Neuronal stem cell (in vitro differentiated cells): Measurements from ENCODE around the gene ABCC1.

Experiments
- DNase-seq: peaks from one replicate; pipeline ENCODE4 v3.0.0-alpha.2; 2013; ENCODE audit warnings: low spot score
- H2AFZ ChIP-seq: one replicate; pipeline ENCODE4 v1.6.1; 2013; ENCODE audit warnings: mild to moderate bottlenecking, low read length, inconsistent platforms
- H2AK5ac ChIP-seq: 2 replicates; pipeline ENCODE4 v1.6.1; 2013; ENCODE audit warnings: low read depth, mild to moderate bottlenecking, inconsistent platforms, low read length, moderate library complexity, mixed read lengths
- H2BK120ac ChIP-seq: 2 replicates; pipeline ENCODE4 v1.6.1; 2013; ENCODE audit warnings: low read depth, mild to moderate bottlenecking, inconsistent platforms, low read length, moderate library complexity, mixed read lengths
- H2BK12ac ChIP-seq: one replicate; pipeline ENCODE4 v1.6.1; 2013; ENCODE audit warnings: low read length, inconsistent platforms
- H2BK15ac ChIP-seq: 2 replicates; pipeline ENCODE4 v1.6.1; 2013; ENCODE audit warnings: mild to moderate bottlenecking, low read length, inconsistent platforms, mixed read lengths
- H2BK5ac ChIP-seq: one replicate; pipeline ENCODE4 v1.6.1; 2013; ENCODE audit warnings: inconsistent platforms, mild to moderate bottlenecking, low read length, moderate library complexity
- H3K14ac ChIP-seq: one replicate; pipeline ENCODE4 v1.6.1; 2013; ENCODE audit warnings: low read length, inconsistent platforms
- H3K18ac ChIP-seq: 2 replicates; pipeline ENCODE4 v1.6.1; 2013; ENCODE audit warnings: low read length, inconsistent platforms
- H3K23ac ChIP-seq: 2 replicates; pipeline ENCODE4 v1.6.1; 2013; ENCODE audit warnings: low read depth, mild to moderate bottlenecking, mixed read lengths, low read length, inconsistent platforms; ENCODE audit not compliant: poor library complexity
- H3K27ac ChIP-seq: replicated peaks from 3 replicates; pipeline ENCODE4 v1.5.1; 2013; ENCODE audit warnings: low read length, inconsistent platforms
- H3K27me3 ChIP-seq, 3 experiments: 2 replicates each; pipeline ENCODE4 v1.6.1; 2013; ENCODE audit warnings: low read length in 3 of 3, mild to moderate bottlenecking in 2 of 3, inconsistent platforms in 1 of 3, low read depth in 1 of 3, mixed read lengths in 1 of 3, moderate library complexity in 1 of 3; ENCODE audit not compliant: control insufficient read depth in 3 of 3, insufficient read depth in 3 of 3
- H3K36me3 ChIP-seq, 2 donors: replicated peaks in 1 of 2; 2 replicates each; pipeline ENCODE4 v1.6.1; 2013; ENCODE audit warnings: low read length in 2 of 2; ENCODE audit not compliant: control insufficient read depth in 2 of 2, insufficient read depth in 2 of 2
- H3K4ac ChIP-seq: 2 replicates; pipeline ENCODE4 v1.6.1; 2013; ENCODE audit warnings: inconsistent platforms, mild to moderate bottlenecking, low read length, moderate library complexity
- H3K4me1 ChIP-seq, 2 donors: 1 replicate in 1 of 2; 2 replicates in 1 of 2; pipeline ENCODE4 v1.6.1; 2013; ENCODE audit warnings: low read length in 2 of 2, low read depth in 1 of 2; ENCODE audit not compliant: control insufficient read depth in 2 of 2, insufficient read depth in 1 of 2
- H3K4me2 ChIP-seq: one replicate; pipeline ENCODE4 v1.6.1; 2013; ENCODE audit warnings: mild to moderate bottlenecking, low read length, inconsistent platforms; ENCODE audit not compliant: insufficient read depth, poor library complexity, severe bottlenecking
- H3K4me3 ChIP-seq, 2 donors: 2 replicates each; pipeline ENCODE4 v1.5.1; 2013; ENCODE audit warnings: low read length in 2 of 2, mild to moderate bottlenecking in 2 of 2, inconsistent platforms in 1 of 2, moderate library complexity in 1 of 2
- H3K79me1 ChIP-seq: one replicate; pipeline ENCODE4 v1.6.1; 2013; ENCODE audit warnings: low read depth, mild to moderate bottlenecking, inconsistent platforms, low read length, moderate library complexity
- H3K9ac ChIP-seq: one replicate; pipeline ENCODE4 v1.6.1; 2013; ENCODE audit warnings: mild to moderate bottlenecking, low read depth, low read length, inconsistent platforms; ENCODE audit not compliant: poor library complexity
- H3K9me3 ChIP-seq, 2 donors: replicated peaks in 1 of 2; 2 replicates each; pipeline versions ENCODE3 to v1.6.1; 2013; ENCODE audit warnings: low read length in 2 of 2, mild to moderate bottlenecking in 2 of 2, inconsistent platforms in 1 of 2, low read depth in 1 of 2, mixed read lengths in 1 of 2, moderate library complexity in 1 of 2; ENCODE audit not compliant: control insufficient read depth in 2 of 2, insufficient read depth in 1 of 2
- H4K8ac ChIP-seq: one replicate; pipeline ENCODE4 v1.6.1; 2013; ENCODE audit warnings: low read depth, mild to moderate bottlenecking, inconsistent platforms, low read length, moderate library complexity
- H4K91ac ChIP-seq: one replicate; pipeline ENCODE4 v1.6.1; 2013; ENCODE audit warnings: low read length, low read depth, mild to moderate bottlenecking, inconsistent platforms; ENCODE audit not compliant: poor library complexity
- WGBS, 2 donors: extraction: QIAGEN DNeasy Blood & Tissue Kit; methylation state at CpG; one replicate each; pipeline ENCODE4 v1.1.7; 2013; ENCODE audit warnings: missing lambda C conversion rate in 2 of 2, mixed read lengths in 1 of 2; ENCODE audit not compliant: insufficient read length in 2 of 2, insufficient replicate concordance in 1 of 2; ENCODE audit errors: extremely low coverage in 2 of 2; 5-methylcytosine and 5-hydroxymethylcytosine counted together

Gene ABCC1

DNA sequence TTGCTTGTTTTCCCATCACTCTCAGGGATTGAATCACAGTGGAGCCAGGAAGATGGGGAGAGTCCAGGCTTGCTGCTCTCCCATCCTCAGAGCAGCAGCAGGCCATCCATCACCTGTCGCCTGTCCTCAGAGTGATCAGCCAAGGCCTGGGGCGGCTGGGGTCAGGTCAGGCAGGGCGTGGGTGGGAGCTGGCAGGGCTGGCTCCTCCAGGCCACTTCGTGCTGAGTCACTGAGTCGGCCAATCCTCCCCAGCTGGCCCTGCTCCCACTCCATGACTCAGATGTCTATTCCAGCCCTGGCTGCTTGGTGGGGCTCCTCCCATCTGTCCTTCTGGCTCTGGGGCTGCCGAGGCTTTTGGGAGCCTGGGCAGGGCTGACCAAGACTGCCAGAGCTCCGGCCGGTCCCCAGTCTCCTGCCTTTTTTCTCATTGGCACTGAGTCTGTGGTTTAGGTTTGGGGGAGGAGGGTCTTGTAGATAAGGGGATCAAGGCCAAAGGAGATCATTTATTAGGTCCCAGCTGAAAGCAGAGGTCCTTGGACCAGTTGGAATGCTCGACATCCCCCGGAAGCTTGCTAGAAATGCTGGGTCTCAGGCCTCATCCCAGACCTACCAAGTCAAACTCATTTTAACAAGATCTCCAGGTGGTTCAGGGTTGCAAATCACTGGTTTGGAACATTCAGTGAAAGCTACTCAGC lies 72.7 kb downstream of the ABCC1 start:
- Histone ChIP-seq H3K27ac (no peak overlapping the region), H2BK120ac (no peak overlapping the region), H3K4me3 (no peak overlapping the region), H2AK5ac (no peak overlapping the region), H3K4ac (no peak overlapping the region), H2BK5ac (no peak overlapping the region), H2BK15ac (no peak overlapping the region), H3K23ac (no peak overlapping the region), H3K36me3 (peaks cover 0 to 14% of the 10 kb centered on the region in 2 donors), H3K4me1 (peaks cover 0 to 7% of the 10 kb centered on the region in 2 donors), H3K9me3 (no peaks in the 10 kb centered on the region), H4K91ac (no peak overlapping the region), H3K18ac (no peak overlapping the region), H4K8ac (no peak overlapping the region), H3K14ac (no peak overlapping the region), H3K4me2 (no peak overlapping the region), H3K9ac (no peak overlapping the region), H2AFZ (no peak overlapping the region), H3K27me3 (no peaks in the 10 kb centered on the region), H3K79me1 (peaks cover 2% of the 10 kb centered on the region), H2BK12ac (no peak overlapping the region)
- no CpG with 5 or more reads among the region's 10 CpGs for WGBS, 2 donors
- peak; percentile 32 for DNase-seq

- Histone ChIP-seq H4K91ac (no peak overlapping the region), H2AFZ (no peak overlapping the region), H3K4me3 (no peak overlapping the region), H3K14ac (no peak overlapping the region), H3K79me1 (peaks cover 2% of the 10 kb centered on the region), H3K23ac (no peak overlapping the region), H3K27me3 (no peaks in the 10 kb centered on the region), H3K4me2 (no peak overlapping the region), H3K4me1 (peaks cover 1 to 7% of the 10 kb centered on the region in 2 donors), H4K8ac (no peak overlapping the region), H3K36me3 (peaks cover 0 to 14% of the 10 kb centered on the region in 2 donors), H3K18ac (no peak overlapping the region), H2BK5ac (no peak overlapping the region), H2AK5ac (no peak overlapping the region), H3K9ac (no peak overlapping the region), H3K27ac (no peak overlapping the region), H2BK120ac (no peak overlapping the region), H2BK12ac (no peak overlapping the region), H3K4ac (no peak overlapping the region), H2BK15ac (no peak overlapping the region), H3K9me3 (no peaks in the 10 kb centered on the region)
- DNase-seq, result no peak
- WGBS, 2 donors, result no CpG with 5 or more reads among the region's 5 CpGs
These were observed 73.3 kb downstream of the ABCC1 start for GRCh38 chr16:16022683-16023064.

DNA sequence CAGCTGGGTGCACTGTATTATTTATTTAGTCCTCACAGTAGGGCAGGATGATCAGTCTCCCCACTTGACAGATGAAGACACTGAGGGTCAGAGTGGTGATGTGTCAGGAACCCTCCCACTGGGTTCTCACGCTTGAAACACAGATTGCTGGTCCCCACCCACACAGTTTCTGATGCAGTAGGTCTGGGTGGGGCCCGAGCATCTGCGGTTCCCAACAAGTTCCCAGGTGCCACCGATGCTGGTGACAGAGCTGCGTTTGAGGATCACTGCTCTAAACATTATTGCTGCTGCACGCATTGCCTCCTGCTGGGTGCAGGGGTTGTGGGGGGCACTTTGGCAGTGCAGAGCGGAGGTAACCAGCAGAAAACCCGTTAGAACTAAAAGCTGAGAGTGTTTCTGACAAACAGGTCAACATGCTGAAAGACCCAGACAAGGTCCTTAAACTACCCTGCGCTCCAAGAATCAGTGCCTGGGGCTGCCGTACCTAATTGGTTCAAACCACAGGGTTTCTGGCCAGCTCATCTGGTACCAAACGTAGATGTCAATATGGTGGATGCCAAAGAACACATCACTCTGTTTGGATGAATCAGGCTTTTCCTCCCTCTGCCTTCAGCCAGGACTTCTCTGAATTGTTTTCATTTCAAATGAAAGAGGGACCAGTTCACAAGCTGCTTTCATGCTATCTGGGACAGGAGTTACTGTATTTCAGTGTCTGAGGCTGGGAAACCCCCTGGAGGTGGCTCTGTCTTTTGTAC lies 76.0 kb downstream of the ABCC1 start:
- DNase-seq, result no peak
- Histone ChIP-seq H4K8ac (no peak overlapping the region), H2AFZ (no peak overlapping the region), H2AK5ac (no peak overlapping the region), H3K27me3 (no peaks in the 10 kb centered on the region), H3K23ac (no peak overlapping the region), H3K79me1 (peaks cover 2% of the 10 kb centered on the region), H3K14ac (no peak overlapping the region), H3K36me3 (peaks cover 0 to 4% of the 10 kb centered on the region in 2 donors), H2BK12ac (no peak overlapping the region), H3K18ac (no peak overlapping the region), H2BK120ac (no peak overlapping the region), H3K27ac (no peak overlapping the region), H3K9ac (no peak overlapping the region), H3K4me1 (peaks cover 8 to 16% of the 10 kb centered on the region in 2 donors), H3K9me3 (no peaks in the 10 kb centered on the region), H3K4ac (no peak overlapping the region), H2BK15ac (no peak overlapping the region), H3K4me2 (no peak overlapping the region), H4K91ac (no peak overlapping the region), H3K4me3 (no peak overlapping the region), H2BK5ac (no peak overlapping the region)
- no CpG with 5 or more reads among the region's 11 CpGs for WGBS, 2 donors

DNA sequence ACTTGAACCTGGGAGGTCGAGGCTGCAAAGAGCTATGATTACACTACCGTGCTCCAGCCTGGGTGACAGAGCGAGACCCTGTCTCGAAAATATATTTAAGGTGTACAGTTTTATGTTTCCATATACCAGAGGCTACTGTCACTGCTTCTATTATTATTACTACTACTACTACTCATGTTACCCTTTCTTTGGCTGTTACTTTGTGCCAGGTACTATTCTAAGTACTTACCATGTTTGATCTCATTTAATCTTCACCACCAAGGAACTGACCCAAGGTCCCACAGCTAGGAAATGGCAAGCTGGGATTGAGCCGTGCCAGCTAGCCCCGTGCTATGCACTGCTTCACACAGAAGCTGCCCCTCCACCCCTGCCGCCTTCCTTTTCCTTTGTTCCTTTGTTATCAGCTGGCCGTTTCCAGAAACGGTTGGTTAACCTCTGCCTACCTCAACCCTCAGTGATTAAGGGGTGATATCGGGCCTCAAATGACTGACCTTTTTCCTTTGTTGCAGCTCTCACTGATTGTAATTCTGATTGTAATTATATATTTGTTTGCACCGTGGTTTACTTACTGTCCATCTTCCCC lies 78.4 kb downstream of the ABCC1 start:
- WGBS, 2 donors, result no CpG with 5 or more reads among the region's 11 CpGs
- no peak overlapping the region for H3K14ac ChIP-seq
- no peaks in the 10 kb centered on the region for H3K27me3 ChIP-seq
- no peak overlapping the region for H2AK5ac ChIP-seq
- H3K18ac ChIP-seq, result no peak overlapping the region
- no peak overlapping the region for H3K9ac ChIP-seq
- no peaks in the 10 kb centered on the region for H3K79me1 ChIP-seq
- H3K4me1 ChIP-seq, result peaks cover 8 to 11% of the 10 kb centered on the region in 2 donors
- no peak overlapping the region for H3K27ac ChIP-seq
- H4K91ac ChIP-seq, result no peak overlapping the region
- no peak overlapping the region for H2BK12ac ChIP-seq
- peak overlapping the region; percentile 80 for H2AFZ ChIP-seq
- H2BK5ac ChIP-seq, result no peak overlapping the region
- no peak overlapping the region for H2BK15ac ChIP-seq
- H3K36me3 ChIP-seq, result peaks cover 0 to 4% of the 10 kb centered on the region in 2 donors
- no peak overlapping the region for H3K23ac ChIP-seq
- H3K9me3 ChIP-seq, result no peaks in the 10 kb centered on the region
- H3K4me3 ChIP-seq, result no peak overlapping the region
- no peak overlapping the region for H3K4ac ChIP-seq
- DNase-seq, result no peak
- H3K4me2 ChIP-seq, result no peak overlapping the region
- no peak overlapping the region for H2BK120ac ChIP-seq
- H4K8ac ChIP-seq, result no peak overlapping the region
